ENCODE data around the gene SLC16A13. TPM values are rescaled to one million over a fixed set of nuclear protein-coding genes. Genes with fewer than 3 reads are reported as not detected.

Gene SLC16A13
- total and polyA plus RNA-seq, 2 experiments from 2014 or later: 6.2 to 18.8 TPM

- Histone ChIP-seq H3K27me3 (no peaks in the 10 kb centered on the region), H3K9me2 (replicated peaks; ENCODE audit: insufficient read depth) (no peaks in the 10 kb centered on the region), H3K27ac (no peak overlapping the region), H3K9me3 (ENCODE audit: low read depth) (no peaks in the 10 kb centered on the region), H3K4me3 (no peak overlapping the region), H2AFZ (no peak overlapping the region), H3K4me1 (ENCODE audit: insufficient read depth) (peaks cover 4% of the 10 kb centered on the region), H4K20me1 (ENCODE audit: insufficient read depth, poor library complexity, severe bottlenecking) (peaks cover 4% of the 10 kb centered on the region), H3K4me2 (no peak overlapping the region), H3K36me3 (replicated peaks; ENCODE audit: insufficient read depth, low read depth) (no peaks in the 10 kb centered on the region), H3K79me2 (peaks cover 9% of the 10 kb centered on the region)
- WGBS (ENCODE audit: low lambda C conversion rate, missing lambda C conversion rate): 76% methylated on average over 10 of the region's 10 CpGs
- no peak for DNase-seq (ENCODE audit: low spot score)
- TF ChIP-seq EZH2 (IDR thresholded peaks at IDR 0.05; ENCODE audit: borderline replicate concordance): no peak
- TF ChIP-seq CTCF (IDR thresholded peaks at IDR 0.05; ENCODE audit: poor library complexity): peak; percentile 40
Measured at GRCh38 chr17:7001318-7001961, 34.4 kb upstream of the SLC16A13 start.

- no peak overlapping the region for H3K4me3 ChIP-seq
- no peak for DNase-seq (ENCODE audit: low spot score)
- H3K27ac ChIP-seq: no peak overlapping the region
- H3K27me3 ChIP-seq: no peaks in the 10 kb centered on the region
- no peaks in the 10 kb centered on the region for H3K9me2 ChIP-seq (replicated peaks; ENCODE audit: insufficient read depth)
- peaks cover 4% of the 10 kb centered on the region for H4K20me1 ChIP-seq (ENCODE audit: insufficient read depth, poor library complexity, severe bottlenecking)
- H2AFZ ChIP-seq: no peak overlapping the region
- H3K36me3 ChIP-seq (replicated peaks; ENCODE audit: insufficient read depth, low read depth): no peaks in the 10 kb centered on the region
- peaks cover 14% of the 10 kb centered on the region for H3K79me2 ChIP-seq
- peaks cover 4% of the 10 kb centered on the region for H3K4me1 ChIP-seq (ENCODE audit: insufficient read depth)
- H3K4me2 ChIP-seq: no peak overlapping the region
- TF ChIP-seq EZH2phosphoT487 (IDR thresholded peaks at IDR 0.05; ENCODE audit: low read depth, severe bottlenecking, unreplicated experiment): no peak
- TF ChIP-seq CTCF (IDR thresholded peaks at IDR 0.05; ENCODE audit: poor library complexity): no peak
- TF ChIP-seq EZH2 (IDR thresholded peaks at IDR 0.05; ENCODE audit: borderline replicate concordance): no peak
- H3K9me3 ChIP-seq (ENCODE audit: low read depth): no peaks in the 10 kb centered on the region
- WGBS (ENCODE audit: low lambda C conversion rate, missing lambda C conversion rate): 96% methylated on average over 6 of the region's 6 CpGs
Measured at GRCh38 chr17:7002288-7003047, 33.3 kb upstream of the SLC16A13 start.

- Histone ChIP-seq H3K4me3 (no peak overlapping the region), H3K4me2 (no peak overlapping the region), H2AFZ (no peak overlapping the region), H3K9me3 (ENCODE audit: low read depth) (no peaks in the 10 kb centered on the region), H3K27me3 (no peaks in the 10 kb centered on the region), H3K27ac (no peak overlapping the region), H3K4me1 (ENCODE audit: insufficient read depth) (no peaks in the 10 kb centered on the region), H3K9me2 (replicated peaks; ENCODE audit: insufficient read depth) (no peaks in the 10 kb centered on the region), H3K36me3 (replicated peaks; ENCODE audit: insufficient read depth, low read depth) (no peaks in the 10 kb centered on the region), H3K79me2 (peaks cover 24% of the 10 kb centered on the region), H4K20me1 (ENCODE audit: insufficient read depth, poor library complexity, severe bottlenecking) (peaks cover 4% of the 10 kb centered on the region)
- TF ChIP-seq CTCF (IDR thresholded peaks at IDR 0.05; ENCODE audit: poor library complexity) (no peak), EZH2phosphoT487 (IDR thresholded peaks at IDR 0.05; ENCODE audit: low read depth, severe bottlenecking, unreplicated experiment) (no peak), EZH2 (IDR thresholded peaks at IDR 0.05; ENCODE audit: borderline replicate concordance) (no peak)
- WGBS (ENCODE audit: low lambda C conversion rate, missing lambda C conversion rate): 96% methylated on average over 2 of the region's 2 CpGs
- no peak for DNase-seq (ENCODE audit: low spot score)
Measured at GRCh38 chr17:7003745-7004144, 32.1 kb upstream of the SLC16A13 start.

All from hepatocyte (in vitro differentiated cells).